Upper lobe of left lung (tissue), 4 donors: ENCODE results near the gene SPTLC2.

Source experiments
- POLR2A ChIP-seq, 4 donors: fragments of 450-650 bp; IDR thresholded peaks; one replicate each; pipeline ENCODE4 v1.5.1; 2016 to 2017; ENCODE audit warnings: antibody characterized with exemption in 4 of 4, mild to moderate bottlenecking in 2 of 4
- POLR2AphosphoS5 ChIP-seq, 2 donors: sonication (generic); formaldehyde crosslinking; IDR thresholded peaks; one replicate each; pipeline ENCODE4 v1.5.1; 2017; ENCODE audit warnings: antibody characterized with exemption in 2 of 2
- TF ChIP-seq, protein P1 (sequence below), 6 experiments: fragments of 450-650 bp in 4 of 6; fragments of 200-600 bp in 2 of 6; sonication (generic) in 2 of 6; IDR thresholded peaks; one replicate each; pipeline ENCODE4 v1.5.1; 2016 to 2019; ENCODE audit warnings: antibody characterized with exemption in 6 of 6

DNA sequence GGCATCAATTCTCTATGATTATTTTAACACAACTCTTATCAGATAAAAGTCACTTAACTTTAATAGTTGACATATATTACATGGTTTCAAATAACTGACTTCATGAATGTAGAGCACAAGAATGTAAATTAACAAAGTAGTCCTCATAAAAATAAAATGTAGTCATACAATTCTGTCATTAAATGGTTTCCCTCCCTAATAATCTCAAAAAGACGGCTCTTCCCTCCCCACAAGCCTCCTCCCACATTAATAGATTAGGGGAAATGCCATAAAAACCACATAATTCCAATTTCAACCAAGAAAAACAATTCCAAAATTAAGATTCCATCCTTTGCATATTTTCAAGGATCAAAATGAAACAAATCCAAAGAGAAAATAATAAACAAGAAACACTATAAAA lies 36.7 kb downstream of the SPTLC2 start:
- TF ChIP-seq POLR2AphosphoS5 (IDR thresholded peaks at IDR 0.05) (no peak), POLR2A (IDR thresholded peaks at IDR 0.05) (no peak)
- TF ChIP-seq, protein P1, sequence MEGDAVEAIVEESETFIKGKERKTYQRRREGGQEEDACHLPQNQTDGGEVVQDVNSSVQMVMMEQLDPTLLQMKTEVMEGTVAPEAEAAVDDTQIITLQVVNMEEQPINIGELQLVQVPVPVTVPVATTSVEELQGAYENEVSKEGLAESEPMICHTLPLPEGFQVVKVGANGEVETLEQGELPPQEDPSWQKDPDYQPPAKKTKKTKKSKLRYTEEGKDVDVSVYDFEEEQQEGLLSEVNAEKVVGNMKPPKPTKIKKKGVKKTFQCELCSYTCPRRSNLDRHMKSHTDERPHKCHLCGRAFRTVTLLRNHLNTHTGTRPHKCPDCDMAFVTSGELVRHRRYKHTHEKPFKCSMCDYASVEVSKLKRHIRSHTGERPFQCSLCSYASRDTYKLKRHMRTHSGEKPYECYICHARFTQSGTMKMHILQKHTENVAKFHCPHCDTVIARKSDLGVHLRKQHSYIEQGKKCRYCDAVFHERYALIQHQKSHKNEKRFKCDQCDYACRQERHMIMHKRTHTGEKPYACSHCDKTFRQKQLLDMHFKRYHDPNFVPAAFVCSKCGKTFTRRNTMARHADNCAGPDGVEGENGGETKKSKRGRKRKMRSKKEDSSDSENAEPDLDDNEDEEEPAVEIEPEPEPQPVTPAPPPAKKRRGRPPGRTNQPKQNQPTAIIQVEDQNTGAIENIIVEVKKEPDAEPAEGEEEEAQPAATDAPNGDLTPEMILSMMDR (IDR thresholded peaks at IDR 0.05), result no peak
